HepG2 (cell line): ENCODE results near the gene GRM2. TPM values are rescaled to one million over a fixed set of nuclear protein-coding genes. Genes with fewer than 3 reads are reported as not detected.

Source experiments
- ATAC-seq: fragments of 200-7000 bp; cut with Tn5 transposase; 3 replicates; pipeline ENCODE4 v1.9.1; 2020; ENCODE audit warnings: mild to moderate bottlenecking, moderate library complexity
- BruUV-seq: library from RNA; stranded (reverse); fragments of 400-500 nt; replicated peaks from 2 replicates; lab custom pipeline; 2021; lab: Mats Ljungman, UMichigan
- CTCF ChIA-PET: fragments of 300-600 bp; formaldehyde crosslinking; extraction: SDS; loops from one replicate; lab custom pipeline; 2021; ENCODE audit warnings: low total read pairs, inconsistent platforms, low intra/inter-chr PET ratio; lab: Yijun Ruan, JAX
- POLR2A ChIA-PET: fragments of 350-600 bp; sonication (Branson Sonifier 250); formaldehyde crosslinking; loops from one replicate; lab custom pipeline; 2020; ENCODE audit warnings: antibody characterized with exemption, inconsistent platforms; lab: Yijun Ruan, JAX
- DNase-seq: peaks from one replicate; pipeline ENCODE4 v3.0.0-alpha.2; 2015; ENCODE audit warnings: low spot score
- FAIRE-seq: peaks from 3 replicates; lab custom pipeline; 2011; peaks lifted over from hg19 to GRCh38; lab: Jason Lieb, UNC
- H2AFZ ChIP-seq: one replicate; pipeline ENCODE4 v1.6.1; 2011; ENCODE audit warnings: low read length, inconsistent platforms
- H3K27ac ChIP-seq: fragments of 300-600 bp; 3 replicates; pipeline ENCODE4 v1.8.0; 2011; ENCODE audit warnings: mixed run types, mild to moderate bottlenecking, mixed read lengths, low read length, inconsistent platforms; ENCODE audit not compliant: insufficient read depth; ENCODE audit errors: extremely low read length
- H3K27me3 ChIP-seq, 2 experiments: fragments of 200-600 bp in 1 of 2; 2 replicates in 1 of 2; 3 replicates in 1 of 2; pipeline versions ENCODE4 v1.6.0 to v1.8.0; 2011; ENCODE audit warnings: low read length in 2 of 2, mild to moderate bottlenecking in 2 of 2, moderate library complexity in 2 of 2, inconsistent platforms in 1 of 2; ENCODE audit not compliant: insufficient read depth in 2 of 2, control insufficient read depth in 1 of 2
- H3K36me3 ChIP-seq, 2 experiments: fragments of 200-600 bp in 1 of 2; replicated peaks in 1 of 2; 2 replicates in 1 of 2; 3 replicates in 1 of 2; pipeline versions ENCODE4 v1.5.1 to v1.8.0; 2011; ENCODE audit warnings: low read length in 2 of 2, inconsistent platforms in 1 of 2; ENCODE audit not compliant: insufficient read depth in 2 of 2, control insufficient read depth in 1 of 2
- H3K4me1 ChIP-seq: 2 replicates; pipeline ENCODE4 v1.5.1; 2012; ENCODE audit warnings: low read length, inconsistent platforms; ENCODE audit not compliant: insufficient read depth
- H3K4me2 ChIP-seq: 2 replicates; pipeline ENCODE4 v1.6.0; 2011; ENCODE audit warnings: low read depth, low read length, inconsistent platforms
- H3K4me3 ChIP-seq, 3 experiments: fragments of 200-600 bp in 1 of 3; sonication (generic), shearing (Covaris generic) in 1 of 3; replicated peaks in 1 of 3; 2 replicates each; pipeline ENCODE4 v1.5.1; 2011 to 2016; ENCODE audit warnings: low read length in 3 of 3, inconsistent platforms in 2 of 3, low read depth in 2 of 3, mild to moderate bottlenecking in 2 of 3, control low read depth in 1 of 3, mixed read lengths in 1 of 3; ENCODE audit not compliant: insufficient read depth in 1 of 3
- H3K79me2 ChIP-seq: one replicate; pipeline ENCODE4 v1.6.1; 2011; ENCODE audit warnings: low read length, inconsistent platforms; ENCODE audit not compliant: insufficient read depth
- H3K9ac ChIP-seq: 2 replicates; pipeline ENCODE4 v1.6.0; 2011; ENCODE audit warnings: mild to moderate bottlenecking, low read depth, low read length, inconsistent platforms; ENCODE audit not compliant: insufficient read depth
- H3K9me3 ChIP-seq: 2 replicates; pipeline ENCODE4 v1.5.1; 2012; ENCODE audit warnings: mild to moderate bottlenecking, low read length
- H4K20me1 ChIP-seq: 2 replicates; pipeline ENCODE4 v1.6.0; 2011; ENCODE audit warnings: inconsistent platforms, mild to moderate bottlenecking, low read length, moderate library complexity; ENCODE audit not compliant: insufficient read depth
- ELF3 ChIP-seq: IDR thresholded peaks from 2 replicates; pipeline ENCODE4 v1.6.1; 2016; ENCODE audit warnings: missing genetic modification reagents, missing compliant biosample characterization
- GFI1 ChIP-seq: sonication (generic); formaldehyde crosslinking; IDR thresholded peaks from 2 replicates; pipeline ENCODE4 v1.5.0; 2020; ENCODE audit warnings: missing genetic modification reagents, mild to moderate bottlenecking, borderline replicate concordance
- HCFC1 ChIP-seq: fragments of 150-350 bp; IDR thresholded peaks from 2 replicates; pipeline ENCODE4 v1.6.1; 2014; ENCODE audit warnings: low read depth, low read length
- HNRNPLL ChIP-seq: fragments of 200-400 bp; formaldehyde crosslinking; IDR thresholded peaks from 2 replicates; pipeline ENCODE4 v1.6.1; 2017; ENCODE audit warnings: mild to moderate bottlenecking, low read depth, low read length; ENCODE audit not compliant: poor library complexity, severe bottlenecking
- KAT7 ChIP-seq: IDR thresholded peaks from 2 replicates; pipeline ENCODE4 v1.6.1; 2018; ENCODE audit warnings: borderline replicate concordance, missing compliant biosample characterization
- KMT2B ChIP-seq: IDR thresholded peaks from 2 replicates; pipeline ENCODE4 v1.6.1; 2016; ENCODE audit warnings: missing genetic modification reagents, missing compliant biosample characterization
- MYC ChIP-seq: sonication (generic); formaldehyde crosslinking; IDR thresholded peaks from 2 replicates; pipeline ENCODE4 v1.9.0; 2021; ENCODE audit warnings: missing genetic modification reagents, borderline replicate concordance
- PAXIP1 ChIP-seq: sonication (generic); formaldehyde crosslinking; conservative IDR thresholded peaks from 2 replicates; pipeline ENCODE4 v1.4.0; 2020; ENCODE audit warnings: mild to moderate bottlenecking, missing genetic modification reagents, moderate library complexity
- SIN3B ChIP-seq: fragments of 150-350 bp; IDR thresholded peaks from 2 replicates; pipeline ENCODE4 v1.6.1; 2014; ENCODE audit warnings: low read length
- TMF1 ChIP-seq: sonication (generic); formaldehyde crosslinking; IDR thresholded peaks from 2 replicates; pipeline ENCODE4 v1.8.1; 2022; ENCODE audit warnings: low read depth, missing genetic modification reagents
- TSC22D2 ChIP-seq: sonication (generic); formaldehyde crosslinking; IDR thresholded peaks from 2 replicates; pipeline ENCODE4 v1.5.1; 2020; ENCODE audit warnings: missing genetic modification reagents, mild to moderate bottlenecking, borderline replicate concordance
- ZBTB1 ChIP-seq: sonication (generic); formaldehyde crosslinking; IDR thresholded peaks from 2 replicates; pipeline ENCODE4 v1.4.0; 2020; ENCODE audit warnings: missing genetic modification reagents, borderline replicate concordance
- ZFYVE20 ChIP-seq: sonication (generic); formaldehyde crosslinking; IDR thresholded peaks from 2 replicates; pipeline ENCODE4 v1.8.0; 2023; ENCODE audit warnings: low read depth, mild to moderate bottlenecking, moderate library complexity, missing genetic modification reagents, borderline replicate concordance
- ZNF280D ChIP-seq: sonication (generic); formaldehyde crosslinking; IDR thresholded peaks from 2 replicates; pipeline ENCODE4 v1.5.1; 2020; ENCODE audit warnings: mild to moderate bottlenecking, missing genetic modification reagents
- ZNF44 ChIP-seq: sonication (generic); formaldehyde crosslinking; IDR thresholded peaks from 2 replicates; pipeline ENCODE4 v1.5.1; 2020; ENCODE audit warnings: mild to moderate bottlenecking, missing genetic modification reagents
- ZNF547 ChIP-seq: sonication (generic); formaldehyde crosslinking; IDR thresholded peaks from 2 replicates; pipeline ENCODE4 v1.5.1; 2020; ENCODE audit warnings: mild to moderate bottlenecking, missing genetic modification reagents
- WGBS: methylation state at CpG from one replicate; pipeline ENCODE4 v1.1.6; 2017; ENCODE audit warnings: low lambda C conversion rate; 5-methylcytosine and 5-hydroxymethylcytosine counted together
- in situ Hi-C: cut with HindIII; loops from 2 replicates; pipeline ENCODE4 v1.10.0; 2017; ENCODE audit warnings: low pct_unique_long_range_greater_than_20kb; ENCODE audit not compliant: extremely low pct_ligation_motif_present
- intact Hi-C: fragments of 100-400 bp; cut with micrococcal nuclease; formaldehyde crosslinking; loops from one replicate; pipeline ENCODE4 v1.10.0; 2022; ENCODE audit not compliant: unreplicated experiment
- polyA plus RNA-seq, 8 experiments: library from polyadenylated mRNA; depleted of rRNA in 3 of 8; stranded (reverse) in 7 of 8; unstranded in 1 of 8; fragments of >200 nt; fragmentation: Illumina TruSeq in 4 of 8; extraction: Trizol in 4 of 8; gene quantifications; 2 replicates each; pipeline versions ENCODE4 v1.2.1 to v1.2.3, GENCODE V29; 2011 to 2016; ENCODE audit warnings: low read depth in 4 of 8, missing spikeins in 1 of 8, mixed read lengths in 1 of 8; ENCODE audit not compliant: insufficient read depth in 1 of 8
- total RNA-seq, 5 experiments: library from RNA; depleted of rRNA; stranded (reverse); fragments of >200 nt; fragmentation: Illumina TruSeq; extraction: Trizol; gene quantifications; 2 replicates each; pipeline ENCODE4 v1.2.3, GENCODE V29; 2016; ENCODE audit warnings: low read depth in 1 of 5
- TF ChIP-seq, protein P1 (sequence below): sonication (generic); formaldehyde crosslinking; IDR thresholded peaks from 2 replicates; pipeline ENCODE4 v1.8.1; 2023; ENCODE audit warnings: mild to moderate bottlenecking, missing genetic modification reagents, borderline replicate concordance

The GRM2 gene
- total and polyA plus RNA-seq, 2 of the 13 experiments (the other 11 are each of a cell fraction or from before 2014, with no cell fraction given), result 0.04 to 0.07 TPM

GRCh38 chr3:51715977-51716294, 9.1 kb downstream of the GRM2 start:
- 43% methylated on average over 8 of the region's 8 CpGs for WGBS
- no peak for TF ChIP-seq HCFC1
- TF ChIP-seq SIN3B, result no peak
- no peak for TF ChIP-seq TMF1 (CRISPR knock-in tag)
- TF ChIP-seq ZFYVE20 (CRISPR knock-in tag), result no peak
- TF ChIP-seq HNRNPLL, result no peak
- TF ChIP-seq ZNF280D, result no peak
- no peak for TF ChIP-seq KAT7 (CRISPR knock-in tag)
- no peak for TF ChIP-seq ZBTB1 (CRISPR knock-in tag)
- TF ChIP-seq GFI1 (CRISPR knock-in tag), result no peak
- TF ChIP-seq ZNF547 (CRISPR knock-in tag), result no peak
- no peak for TF ChIP-seq MYC (CRISPR knock-in tag)
- no peak for TF ChIP-seq KMT2B (CRISPR knock-in tag)
- TF ChIP-seq PAXIP1 (CRISPR knock-in tag), result no peak
- no peak for TF ChIP-seq ELF3 (CRISPR knock-in tag)
- no peak for TF ChIP-seq ZNF44 (CRISPR knock-in tag)
- TF ChIP-seq, protein P1, sequence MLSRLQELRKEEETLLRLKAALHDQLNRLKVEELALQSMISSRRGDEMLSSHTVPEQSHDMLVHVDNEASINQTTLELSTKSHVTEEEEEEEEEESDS (CRISPR knock-in tag), result no peak
- TF ChIP-seq TSC22D2 (CRISPR knock-in tag), result no peak
- intact Hi-C loops (no loop called here), in situ Hi-C loops (no loop called here)
- H4K20me1 ChIP-seq, result no peaks in the 10 kb centered on the region
- H3K4me3 ChIP-seq, result no peak overlapping the region
- ATAC-seq (no peak), FAIRE-seq (no peak), DNase-seq (no peak)
- H2AFZ ChIP-seq, result no peak overlapping the region
- no peaks in the 10 kb centered on the region for H3K9me3 ChIP-seq
- H3K4me2 ChIP-seq, result no peak overlapping the region
- H3K79me2 ChIP-seq, result no peaks in the 10 kb centered on the region
- H3K4me1 ChIP-seq, result peaks cover 33% of the 10 kb centered on the region
- no peaks in the 10 kb centered on the region for H3K36me3 ChIP-seq
- H3K27me3 ChIP-seq, result peaks cover 0 to 2% of the 10 kb centered on the region in 2 experiments; a peak in 1 of 5 replicates
- POLR2A ChIA-PET, result no interaction called here
- BruUV-seq, result no TSS peak
- CTCF ChIA-PET, result no interaction called here
- H3K27ac ChIP-seq, result no peak overlapping the region
- H3K9ac ChIP-seq, result no peak overlapping the region
